ENCODE results near the gene C1orf174.

The C1orf174 gene

GRCh38 chr1:3893190-3893589 is 6.9 kb downstream of the C1orf174 start:
- DNase-seq: no peak

DNA sequence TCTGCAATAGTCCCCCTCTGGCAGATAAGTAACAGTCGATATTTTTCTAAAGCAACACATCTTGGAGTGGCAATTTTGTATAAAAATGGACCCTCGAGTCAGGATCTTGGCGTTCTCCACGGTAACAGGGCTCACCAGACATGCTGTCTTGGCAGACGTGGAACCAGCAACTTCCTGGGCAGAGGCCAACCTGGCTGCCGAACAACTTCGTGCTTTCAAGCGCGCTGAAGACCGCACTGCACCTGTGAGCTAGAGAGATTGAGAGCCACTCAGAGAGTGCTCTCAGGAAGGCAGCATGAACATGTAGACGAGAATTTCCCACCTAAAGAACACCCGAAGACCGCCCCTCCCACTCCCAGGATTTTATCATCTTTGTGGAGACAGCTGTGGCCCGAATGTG is 7.3 kb downstream of the C1orf174 start:
- DNase-seq: no peak

- no peak for DNase-seq
These were observed 8.7 kb downstream of the C1orf174 start for GRCh38 chr1:3891329-3891865.

DNA sequence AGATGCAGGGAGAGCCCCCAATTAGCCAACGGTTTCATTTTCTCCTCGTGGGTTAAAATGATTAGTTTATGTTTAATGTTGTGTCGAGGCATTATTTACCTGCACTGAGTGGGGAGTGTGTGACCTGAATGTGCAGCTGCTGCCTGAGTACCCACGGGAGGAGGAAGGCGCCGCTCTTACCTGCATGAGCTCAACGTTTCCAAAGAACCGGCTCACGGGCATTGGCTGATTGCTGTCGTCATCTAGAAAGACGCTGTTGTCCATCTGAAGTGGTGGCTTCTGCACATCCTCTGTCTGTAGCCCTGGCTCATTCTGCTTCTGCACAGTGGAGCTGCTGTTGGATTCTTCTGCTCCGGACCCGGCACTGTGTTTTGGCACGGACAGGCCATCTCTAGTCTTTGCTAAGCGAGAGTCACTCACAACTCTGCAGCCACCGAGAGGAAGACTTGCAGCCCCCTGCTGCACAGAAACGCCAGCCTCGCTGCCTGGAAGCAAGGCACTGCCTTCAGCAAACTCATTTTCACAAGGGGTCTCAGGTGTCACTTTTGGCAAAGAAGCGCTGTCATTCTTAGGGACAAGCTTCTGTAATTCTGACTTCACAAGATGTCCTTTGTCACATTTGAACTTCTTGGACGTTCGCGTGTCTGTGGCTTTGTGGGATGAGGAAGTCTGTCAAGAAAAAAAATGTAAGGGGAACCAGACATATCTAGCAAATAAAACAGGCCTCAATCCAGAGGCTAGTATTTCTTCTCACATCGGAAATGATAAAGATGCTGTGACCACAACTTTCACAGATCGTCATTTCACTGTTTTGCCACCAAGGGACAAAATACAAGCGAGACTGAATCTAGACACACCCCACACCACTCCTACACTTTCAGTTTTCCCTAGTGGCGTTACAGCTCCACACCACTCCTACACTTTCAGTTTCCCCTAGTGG is 9.4 kb downstream of the C1orf174 start:
- DNase-seq: no peak

GRCh38 chr1:3889936-3890335 is 10.1 kb downstream of the C1orf174 start:
- no peak for DNase-seq

GRCh38 chr1:3888301-3888700 is 11.8 kb downstream of the C1orf174 start:
- DNase-seq: no peak

DNA sequence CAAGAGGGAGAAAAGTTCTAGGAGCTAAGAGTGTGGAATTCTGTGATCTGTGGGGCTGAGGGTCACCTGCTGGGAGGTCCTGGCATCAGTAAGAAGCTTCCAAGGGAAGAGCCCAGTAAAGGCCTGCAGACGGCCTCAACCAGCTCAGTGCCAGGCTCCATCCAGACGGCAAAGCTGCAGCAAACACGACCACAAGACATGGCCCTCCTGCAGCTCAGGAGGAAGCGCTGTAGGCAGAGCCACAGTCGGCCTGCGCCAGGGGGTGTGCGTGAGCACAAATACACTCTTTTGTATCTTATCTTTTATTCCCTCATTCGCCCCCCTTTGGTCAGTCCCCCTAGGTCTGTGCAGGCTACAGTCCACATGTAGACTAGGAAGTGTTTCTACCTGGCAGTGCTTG is 13.4 kb downstream of the C1orf174 start:
- no peak for DNase-seq

- DNase-seq: no peak
These were observed 13.9 kb downstream of the C1orf174 start for GRCh38 chr1:3886106-3886670.

DNA sequence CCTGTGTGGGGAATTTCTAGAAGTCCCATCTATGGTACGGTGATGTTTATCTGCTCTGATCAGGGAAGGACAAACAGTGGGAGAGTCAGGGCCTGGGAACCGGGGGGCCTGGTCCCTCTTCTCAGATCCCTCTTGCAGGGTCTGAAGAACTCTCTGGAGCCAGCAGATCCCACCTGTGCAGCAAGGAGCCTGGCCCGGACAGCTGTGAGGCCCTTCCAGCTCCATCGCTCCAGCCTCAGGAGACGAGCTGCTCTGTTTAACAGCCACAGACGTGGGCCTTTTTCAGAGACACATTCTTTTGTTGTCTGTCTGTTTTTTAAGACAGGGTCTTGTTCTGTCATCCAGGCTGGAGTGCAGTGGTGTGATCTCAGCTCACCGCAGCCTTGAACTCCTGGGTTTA is 14.5 kb downstream of the C1orf174 start:
- DNase-seq: no peak

DNA sequence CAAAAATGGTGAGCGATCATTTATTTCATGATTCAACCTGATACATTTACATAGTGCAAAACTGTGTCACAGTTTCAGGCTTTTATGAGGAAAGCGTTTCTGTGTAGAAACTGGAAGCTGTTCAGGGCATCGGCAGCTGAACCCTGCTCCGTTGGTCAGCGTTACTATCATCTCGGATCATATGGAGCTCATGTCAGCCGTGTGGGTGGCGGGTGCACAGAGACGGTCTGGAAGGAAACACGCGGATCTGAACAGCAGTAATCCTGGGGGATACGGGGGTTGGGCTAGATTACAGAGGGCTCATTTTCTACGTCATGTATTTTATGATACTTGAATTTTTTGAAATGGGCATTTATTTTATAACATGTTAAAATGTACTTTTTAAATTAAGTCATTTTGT is 15.1 kb downstream of the C1orf174 start:
- no peak for DNase-seq

DNA sequence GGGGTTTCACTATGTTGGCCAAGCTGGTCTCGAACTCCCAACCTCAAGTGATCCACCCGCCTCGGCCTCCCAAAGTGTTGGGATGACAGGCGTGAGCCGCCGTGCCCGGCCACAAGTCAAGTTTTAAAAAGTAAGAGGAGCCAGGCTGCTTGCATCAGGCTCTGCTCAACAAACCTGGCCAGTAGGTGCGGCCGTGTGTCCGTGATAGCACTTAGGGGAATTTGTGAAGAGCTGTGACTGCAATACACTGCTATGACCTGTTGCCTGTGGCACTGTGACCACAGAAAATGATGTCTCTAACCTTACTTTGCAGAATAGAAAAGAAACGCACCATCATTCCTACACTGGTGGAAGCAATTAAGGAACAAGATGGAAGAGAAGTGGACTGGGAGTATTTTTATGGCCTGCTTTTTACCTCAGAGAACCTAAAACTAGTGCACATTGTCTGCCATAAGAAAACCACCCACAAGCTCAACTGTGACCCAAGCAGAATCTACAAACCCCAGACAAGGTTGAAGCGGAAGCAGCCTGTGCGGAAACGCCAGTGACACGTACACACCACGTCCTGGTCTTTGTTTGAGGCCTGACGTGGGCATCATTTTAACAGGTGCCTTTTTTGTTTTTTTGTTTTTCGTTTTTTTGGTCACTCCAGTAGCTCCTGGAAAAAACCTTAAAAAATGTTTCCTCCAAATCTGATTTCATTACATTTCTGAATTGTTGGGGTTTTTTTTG is 16.7 kb downstream of the C1orf174 start:
- no peak for DNase-seq

GRCh38 chr1:3881193-3881480 is 18.9 kb downstream of the C1orf174 start:
- DNase-seq: no peak

DNA sequence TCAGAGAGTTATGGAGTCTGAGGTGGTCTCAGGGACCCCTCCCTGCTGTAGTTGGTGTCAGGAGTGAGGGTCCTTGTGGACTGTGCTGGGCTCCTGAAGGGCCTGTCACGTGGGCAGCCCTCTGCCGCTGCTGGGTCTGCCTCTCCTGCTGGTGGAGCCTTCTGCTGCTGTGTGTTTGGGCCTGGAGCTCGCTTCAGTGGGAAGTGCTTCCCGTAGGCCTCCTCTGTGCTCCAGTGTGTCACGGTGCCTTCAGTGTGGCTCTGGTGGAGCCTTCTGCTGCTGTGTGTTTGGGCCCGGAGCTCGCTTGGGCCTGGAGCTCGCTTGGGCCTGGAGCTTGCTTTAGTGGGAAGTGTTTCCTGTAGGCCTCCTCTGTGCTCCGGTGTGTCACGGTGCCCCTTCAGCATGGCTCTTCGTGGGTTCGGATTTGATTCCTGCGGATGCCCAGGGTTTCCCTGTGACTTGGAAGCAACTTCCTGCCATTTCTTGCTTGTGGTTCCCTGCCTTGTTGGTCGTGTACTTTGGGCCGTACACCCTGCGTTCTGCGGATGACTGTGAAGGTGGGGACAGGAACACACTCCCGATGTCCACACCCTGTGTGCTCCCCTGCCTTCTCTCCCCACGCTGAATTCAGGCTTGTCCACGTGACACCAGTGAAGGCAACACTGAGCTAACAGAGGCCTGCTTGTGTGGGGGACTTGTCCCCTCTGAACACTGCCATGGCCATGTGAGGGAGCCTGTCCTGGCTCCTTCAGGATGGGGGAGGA is 19.5 kb downstream of the C1orf174 start:
- DNase-seq: no peak

DNA sequence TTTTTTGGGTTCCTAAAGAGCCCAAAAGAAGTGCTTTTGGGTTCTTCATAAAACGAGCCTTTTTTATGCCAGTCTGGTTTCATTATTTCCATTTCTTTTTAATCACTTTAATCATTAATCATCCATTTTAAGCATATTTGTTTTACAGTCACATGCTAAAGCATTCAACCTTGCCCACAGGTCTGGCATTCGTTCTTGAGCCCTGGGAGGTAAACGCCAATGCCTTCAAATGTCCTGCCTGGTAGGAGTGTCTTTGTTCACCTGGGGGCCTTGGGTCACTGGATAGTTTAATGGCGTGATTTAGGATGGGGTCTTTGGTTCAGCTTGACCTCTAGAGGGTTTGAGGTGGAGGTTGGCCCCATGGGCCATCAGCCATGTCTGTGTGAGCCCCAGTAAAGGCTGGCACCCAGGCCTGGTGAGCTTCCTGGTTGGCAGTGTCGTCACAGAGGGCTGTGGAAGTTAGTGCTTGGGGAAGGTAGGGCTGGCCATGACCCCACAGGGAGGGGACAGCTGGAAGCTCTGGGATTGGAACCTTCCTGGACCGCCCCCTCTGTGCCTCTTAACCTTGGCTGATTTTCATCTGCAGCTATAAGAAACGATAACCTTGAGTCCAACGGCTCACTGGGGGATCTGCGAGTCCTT is 20.2 kb downstream of the C1orf174 start:
- DNase-seq: no peak

GRCh38 chr1:3879099-3879498 is 21.0 kb downstream of the C1orf174 start:
- DNase-seq: no peak

DNA sequence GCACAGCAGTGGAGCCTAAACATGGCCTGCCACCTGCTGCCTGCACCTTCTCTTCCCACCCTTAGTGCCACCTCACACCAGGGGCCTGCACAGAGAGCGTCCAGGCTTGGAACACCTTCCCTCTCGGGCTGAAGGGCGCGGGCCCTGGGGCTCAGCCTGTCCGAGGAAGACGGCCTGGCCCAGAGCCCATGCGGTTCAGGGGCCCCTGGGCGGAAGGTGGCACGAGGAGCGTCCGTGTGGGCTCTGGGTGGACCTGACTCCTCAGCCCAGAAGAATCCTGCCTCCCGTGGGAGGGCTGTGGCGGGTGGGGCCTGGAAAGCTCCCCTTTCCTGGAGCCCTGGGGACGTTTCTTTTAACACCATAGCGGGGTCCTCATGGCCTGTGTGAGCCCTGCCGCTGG is 23.4 kb downstream of the C1orf174 start:
- no peak for DNase-seq

- no peak for DNase-seq
These were observed 25.3 kb downstream of the C1orf174 start for GRCh38 chr1:3874736-3875135.

DNA sequence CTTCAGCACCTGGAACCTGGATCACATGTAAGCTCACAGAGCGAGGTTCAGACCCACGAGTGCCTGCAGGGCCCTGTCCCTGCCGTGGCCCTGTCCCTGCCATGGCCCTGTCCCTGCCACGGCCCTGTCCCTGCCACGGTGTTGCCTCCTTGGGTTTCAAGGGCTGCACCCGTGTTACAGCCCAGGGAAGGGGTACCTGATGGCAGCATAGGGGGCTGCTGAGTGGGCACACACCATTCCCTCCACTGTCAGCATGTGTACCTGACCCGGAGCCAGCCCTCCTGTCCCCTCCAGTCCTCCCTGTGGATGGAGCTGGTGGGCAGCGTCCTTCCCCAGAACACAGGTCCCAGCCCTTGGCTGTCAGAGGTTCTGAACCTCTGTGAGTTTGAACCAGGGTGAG is 27.5 kb downstream of the C1orf174 start:
- no peak for DNase-seq

DNA sequence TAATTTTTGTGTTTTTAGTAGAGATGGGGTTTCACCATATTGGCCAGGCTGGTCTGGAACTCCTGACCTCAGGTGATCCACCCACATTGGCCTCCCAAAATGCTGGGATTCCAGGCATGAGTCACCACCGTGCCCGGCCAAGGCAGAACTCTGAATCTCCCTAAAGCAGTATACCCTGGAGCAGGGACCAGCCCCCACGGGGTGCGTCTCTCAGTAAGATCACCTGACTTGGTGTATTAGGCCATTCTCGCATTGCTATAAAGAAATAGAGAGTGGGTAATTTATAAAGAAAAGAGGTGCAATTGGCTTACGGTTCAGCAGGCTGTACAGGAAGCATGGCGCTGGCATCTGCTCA is 28.6 kb downstream of the C1orf174 start:
- no peak for DNase-seq

- DNase-seq: no peak
These were observed 30.2 kb downstream of the C1orf174 start for GRCh38 chr1:3869751-3870301.

DNA sequence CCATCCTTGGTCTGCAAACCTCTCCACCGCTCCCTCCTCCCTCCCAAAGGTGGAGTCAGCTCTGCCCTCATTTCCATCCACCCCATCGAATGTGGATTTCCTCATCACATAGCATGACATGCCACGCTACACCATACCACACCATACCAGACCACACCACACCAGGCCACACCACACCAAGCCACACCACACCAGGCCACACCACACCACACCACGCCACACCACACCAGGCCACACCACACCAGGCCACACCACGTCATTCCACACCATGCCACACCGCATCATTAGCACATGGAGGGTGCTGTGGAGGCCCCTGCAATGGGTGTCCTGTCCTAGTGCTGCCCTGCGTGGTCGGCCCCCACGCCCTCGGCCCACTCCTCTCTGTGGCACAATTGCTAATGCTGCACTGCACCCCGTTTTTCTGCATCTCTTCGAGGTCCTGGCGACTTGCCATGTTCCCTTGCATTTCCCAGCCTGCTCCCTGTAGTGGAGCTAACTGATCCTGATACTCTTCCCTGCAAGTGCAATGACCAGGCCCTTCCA is 31.5 kb downstream of the C1orf174 start:
- DNase-seq: no peak

DNA sequence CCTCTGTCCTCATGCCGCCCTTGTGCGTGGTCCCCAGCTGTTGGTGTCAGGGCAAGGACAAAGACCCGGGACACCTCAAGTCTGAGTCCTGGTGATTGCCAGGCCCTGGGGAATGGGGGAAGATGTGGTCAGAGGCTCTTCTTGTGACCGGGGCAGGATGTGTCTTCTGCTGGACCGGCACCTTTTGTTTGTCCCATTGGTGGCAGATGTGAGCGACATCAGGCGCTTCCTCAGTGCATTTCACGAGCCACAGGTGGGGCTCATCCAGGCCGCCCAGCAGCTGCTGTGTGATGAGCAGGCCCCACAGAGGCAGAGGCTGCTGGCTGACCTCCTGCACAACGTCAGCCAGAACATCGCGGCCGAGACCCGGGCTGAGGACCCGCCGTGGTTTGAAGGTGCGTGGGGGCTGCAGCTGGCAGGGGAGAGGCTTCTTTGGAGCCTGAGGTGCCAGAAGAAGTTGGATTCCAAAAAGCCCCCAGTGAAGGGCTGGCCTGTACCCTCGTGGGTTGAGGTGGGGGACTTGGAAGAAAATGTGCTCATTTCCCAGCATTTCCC is 34.4 kb downstream of the C1orf174 start:
- DNase-seq: no peak
